HG03196 (cell line): Measurements from ENCODE around the gene BACE2.
"Not testable (repeated sequence)": the region's sequence is repeated elsewhere in the genome, so short reads cannot be mapped to it uniquely, and the experiment has no call there.

Experiments
- ATAC-seq: cut with Tn5 transposase; IDR thresholded peaks from one replicate; pipeline ENCODE4 v1.9.1; 2021; ENCODE audit not compliant: unreplicated experiment

The BACE2 gene

DNA sequence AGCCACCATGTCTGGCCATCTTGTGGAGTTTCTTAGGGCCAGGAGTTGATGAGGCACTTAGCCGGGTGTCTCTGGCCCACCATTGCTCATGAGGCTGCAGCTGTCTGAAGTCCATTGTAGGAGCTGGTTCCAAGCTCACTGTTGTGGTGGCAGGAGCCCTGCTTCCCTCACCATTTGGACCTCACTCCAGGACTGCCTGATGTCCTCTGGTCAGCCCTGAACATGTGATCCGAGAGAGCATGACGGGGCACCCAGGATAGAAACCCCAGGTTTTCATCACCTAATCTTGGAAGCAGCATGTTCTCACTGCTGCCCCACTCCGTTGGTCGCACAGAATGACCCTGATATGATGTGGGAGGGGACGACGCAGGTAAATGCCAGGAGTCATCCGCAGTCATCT is 92.5 kb downstream of the BACE2 start:
- ATAC-seq: no peak

GRCh38 chr21:41267346-41267745 is 99.4 kb downstream of the BACE2 start:
- ATAC-seq: no peak

DNA sequence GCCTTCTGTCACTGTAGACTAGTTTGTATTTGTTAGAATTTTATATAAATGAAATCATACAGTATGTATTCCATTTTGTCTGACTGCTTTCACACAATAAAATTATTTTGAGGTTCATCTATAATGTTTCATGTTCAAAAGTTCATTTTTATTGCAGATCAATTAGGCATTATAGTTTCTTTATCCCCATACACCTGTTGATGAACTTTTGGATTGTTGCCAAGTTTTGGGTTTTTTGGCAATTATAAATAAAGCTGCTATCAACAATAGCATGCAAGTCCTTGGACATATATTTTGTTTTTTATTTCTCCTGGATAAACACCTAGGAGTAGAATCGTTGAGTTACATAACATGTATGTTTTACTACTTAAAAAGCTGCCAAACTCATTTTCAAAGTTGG is 101.6 kb downstream of the BACE2 start:
- ATAC-seq: no peak

DNA sequence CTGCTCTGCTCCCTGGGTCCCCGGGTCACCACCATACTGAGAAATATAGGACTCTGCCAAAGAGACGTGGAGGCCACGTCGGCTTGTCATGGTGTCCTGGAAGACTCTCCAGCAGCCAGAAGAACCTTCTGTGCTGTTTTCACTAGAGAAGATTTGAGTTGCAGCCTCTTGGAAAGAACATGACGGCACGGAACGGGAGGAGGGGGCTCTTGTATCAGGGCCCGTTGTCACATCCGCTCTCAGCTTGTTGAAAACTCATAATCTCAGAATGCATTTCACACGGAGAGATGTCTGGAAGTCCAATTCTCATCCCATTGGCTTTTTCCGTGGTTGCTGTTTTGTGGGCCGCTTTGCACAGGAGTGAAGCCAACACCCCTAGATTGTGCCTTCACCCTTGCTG is 109.2 kb downstream of the BACE2 start:
- ATAC-seq: no peak

- no peak for ATAC-seq
These were observed 109.9 kb downstream of the BACE2 start for GRCh38 chr21:41277846-41278245.

- no peak for ATAC-seq
These were observed 112.4 kb downstream of the BACE2 start for GRCh38 chr21:41280115-41280919.

- ATAC-seq: no peak
These were observed 114.5 kb downstream of the BACE2 start for GRCh38 chr21:41282412-41282811.

DNA sequence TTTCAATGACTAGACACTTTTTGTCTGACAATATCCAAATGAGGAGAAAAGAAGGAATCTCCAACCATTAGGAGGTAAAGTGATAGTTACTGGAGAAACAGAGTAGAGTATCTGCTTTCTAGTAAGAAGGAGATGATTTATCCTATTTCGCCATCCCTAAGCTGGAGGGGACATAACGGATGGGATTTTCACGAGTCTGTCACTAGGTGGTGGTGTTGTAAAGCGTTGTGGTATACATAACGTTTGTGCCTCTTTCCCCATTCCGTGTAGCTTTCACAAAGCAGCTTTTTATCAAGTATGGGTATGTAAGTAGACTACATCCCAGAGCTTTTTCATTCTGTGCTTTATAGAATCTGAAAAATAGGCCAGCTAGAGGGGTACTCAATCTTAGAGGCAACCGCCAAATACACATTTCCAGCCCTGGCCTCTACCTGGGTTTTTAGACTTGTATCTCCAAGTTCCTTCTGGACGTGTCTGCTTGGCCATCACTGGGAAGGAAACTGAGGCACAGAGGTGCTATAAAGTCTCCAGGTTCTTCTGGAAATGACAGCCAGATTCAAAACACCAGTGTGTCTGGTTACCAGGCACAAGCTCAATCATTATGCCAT is 115.4 kb downstream of the BACE2 start:
- peak; percentile 67 for ATAC-seq

DNA sequence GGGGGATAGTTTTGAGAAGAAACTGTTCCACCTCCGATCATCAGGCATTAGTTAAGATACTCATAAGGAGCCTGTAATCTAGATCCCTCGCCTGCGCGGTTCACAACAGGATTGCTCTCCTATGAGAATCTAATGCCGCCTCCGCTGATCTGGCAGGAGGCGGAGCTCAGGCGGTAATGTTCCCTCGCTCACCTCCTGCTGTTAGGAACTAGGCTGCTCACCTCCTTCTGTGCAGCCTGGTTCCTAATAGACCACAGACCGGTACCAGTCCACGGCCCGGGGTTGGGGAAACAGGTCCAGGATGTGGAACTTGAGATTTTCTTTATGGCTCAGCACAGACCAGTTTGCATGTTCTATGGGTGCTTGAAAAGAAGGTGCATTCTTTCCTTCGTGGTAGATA is 121.5 kb downstream of the BACE2 start:
- no peak for ATAC-seq

GRCh38 chr21:41290106-41290799 is 122.3 kb downstream of the BACE2 start:
- no peak for ATAC-seq

DNA sequence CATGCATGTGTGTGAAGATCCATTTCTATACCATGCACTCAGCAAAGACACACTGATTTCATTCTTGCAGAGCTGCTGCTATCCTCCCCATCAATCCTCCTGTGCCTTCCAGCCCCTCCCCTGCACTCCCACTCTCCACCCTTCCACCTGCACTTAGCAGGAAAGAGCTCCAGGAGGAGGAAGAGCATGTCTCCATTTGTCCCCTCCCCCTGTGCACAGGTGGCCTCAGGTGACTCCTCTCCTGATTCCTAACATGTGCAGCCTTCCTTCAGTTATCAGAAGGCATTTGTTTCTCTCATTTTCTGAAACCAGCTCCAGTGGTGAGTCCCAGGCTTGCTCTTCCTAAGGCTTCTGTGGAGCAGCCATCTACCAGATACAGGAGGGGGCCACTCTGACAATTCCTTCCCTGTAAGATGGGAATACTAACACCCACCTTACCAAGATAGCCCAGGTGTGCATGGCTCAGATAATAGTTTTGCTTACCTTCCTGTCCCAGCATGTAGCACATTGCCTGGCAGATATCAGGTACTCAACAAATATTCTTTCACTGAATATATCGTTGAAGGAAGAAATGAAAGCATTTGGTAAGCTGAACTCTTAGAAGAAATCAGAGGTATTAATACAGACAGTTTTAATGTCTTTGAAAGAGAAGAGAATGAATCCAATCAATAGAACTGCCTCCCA is 126.7 kb downstream of the BACE2 start:
- no peak for ATAC-seq

GRCh38 chr21:41295721-41296254 is 127.8 kb downstream of the BACE2 start:
- no peak for ATAC-seq

DNA sequence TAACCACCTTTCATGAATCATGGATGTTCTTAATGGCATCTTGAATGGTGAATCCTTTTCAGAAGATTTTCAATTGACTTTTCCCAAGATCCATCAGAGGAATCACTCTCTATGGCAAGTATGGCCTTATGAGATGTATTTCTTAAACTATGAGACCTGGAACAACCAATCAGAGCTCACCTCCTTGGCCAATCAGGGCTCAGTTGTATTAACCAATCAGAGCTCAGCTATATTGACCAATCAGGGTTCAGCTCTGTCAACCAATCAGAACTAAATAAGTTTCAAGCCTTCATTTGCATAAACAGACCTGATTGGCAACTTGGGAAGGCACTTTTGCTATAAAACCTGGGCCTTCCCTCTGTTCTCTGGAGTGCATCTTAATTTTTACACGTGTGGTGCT is 135.0 kb downstream of the BACE2 start:
- no peak for ATAC-seq

GRCh38 chr21:41304068-41304720 is 136.2 kb downstream of the BACE2 start:
- no peak for ATAC-seq

- no peak for ATAC-seq
These were observed 139.3 kb downstream of the BACE2 start for GRCh38 chr21:41307219-41307618.

DNA sequence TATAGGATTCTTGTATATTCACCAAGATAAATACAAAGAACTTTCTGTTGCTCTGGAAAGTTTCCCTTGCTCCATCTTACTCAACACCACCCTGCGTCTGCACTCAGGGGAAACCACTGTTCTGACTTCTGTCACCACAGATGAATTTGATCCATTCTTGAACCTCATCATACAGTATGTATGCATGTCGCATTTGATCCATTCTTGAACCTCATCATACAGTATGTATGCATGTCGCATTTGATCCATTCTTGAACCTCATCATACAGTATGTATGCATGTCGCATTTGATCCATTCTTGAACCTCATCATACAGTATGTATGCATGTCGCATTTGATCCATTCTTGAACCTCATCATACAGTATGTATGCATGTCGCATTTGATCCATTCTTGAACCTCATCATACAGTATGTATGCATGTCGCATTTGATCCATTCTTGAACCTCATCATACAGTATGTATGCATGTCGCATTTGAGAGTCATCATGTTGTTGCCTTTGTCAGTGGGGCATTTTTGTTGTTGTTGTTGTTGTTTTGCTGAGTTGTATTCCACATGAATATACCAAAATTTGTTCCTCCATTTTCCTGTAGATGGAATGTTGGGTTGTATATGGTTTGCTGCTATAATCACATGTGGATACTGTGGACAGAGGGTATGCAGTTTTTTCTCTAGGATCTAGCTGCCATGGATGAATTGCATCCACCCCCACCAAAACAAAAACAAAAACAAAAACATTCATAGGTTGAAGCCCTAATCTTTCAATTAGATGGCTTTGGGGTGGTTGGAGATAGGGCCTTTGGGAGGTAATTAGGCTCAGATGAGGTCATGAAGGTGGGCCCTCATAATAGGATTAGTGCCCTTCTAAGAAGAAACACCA is 145.6 kb downstream of the BACE2 start:
- not testable (repeated sequence) for ATAC-seq

- no peak for ATAC-seq
These were observed 147.8 kb downstream of the BACE2 start for GRCh38 chr21:41315726-41316125.

- no peak for ATAC-seq
These were observed 148.5 kb downstream of the BACE2 start, which contains the start of gene FAM3B for GRCh38 chr21:41316200-41317062. FAM3B (plus strand) TSS chr21:41316801; CDS start chr21:41316880, 79 bp downstream.

DNA sequence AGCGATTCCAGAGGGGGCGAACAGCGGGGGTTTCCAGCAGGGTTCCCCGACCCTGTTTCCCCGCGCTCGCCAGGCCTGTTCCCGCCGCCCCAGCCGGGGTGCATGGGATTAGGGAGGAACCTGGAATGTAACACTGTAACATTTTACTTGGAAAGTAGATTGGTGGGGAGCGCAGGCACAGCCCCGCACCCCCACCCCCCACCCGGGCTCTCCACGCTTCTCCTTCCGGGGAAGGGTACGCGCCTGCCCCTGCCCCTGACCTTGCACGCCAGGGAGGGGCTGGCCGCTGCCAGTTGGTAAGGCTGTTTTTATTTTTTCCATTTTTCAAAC is 149.1 kb downstream of the BACE2 start:
- no peak for ATAC-seq
